WTC11 (cell line): ENCODE measurements around the gene PERP.
"Not testable (repeated sequence)": the region's sequence is repeated elsewhere in the genome, so short reads cannot be mapped to it uniquely, and the experiment has no call there.

ENCODE experiments used
- ZNF263 ChIP-seq: sonication (generic); formaldehyde crosslinking; IDR thresholded peaks from 2 replicates; pipeline ENCODE4 v1.8.1; 2022; ENCODE audit warnings: low read depth, mild to moderate bottlenecking, moderate library complexity, missing genetic modification reagents
- TF ChIP-seq, protein P1 (sequence below): fragments of 200-600 bp; IDR thresholded peaks from 2 replicates; pipeline ENCODE4 v1.8.0; 2022; ENCODE audit warnings: antibody characterized with exemption
- TF ChIP-seq, protein P2 (sequence below): fragments of 250-450 bp; sonication (Bioruptor Pico); IDR thresholded peaks from 2 replicates; pipeline ENCODE4 v1.8.0; 2021; ENCODE audit warnings: mild to moderate bottlenecking
- TF ChIP-seq, protein P3 (sequence below): sonication (generic); formaldehyde crosslinking; IDR thresholded peaks from 2 replicates; pipeline ENCODE4 v1.8.1; 2023; ENCODE audit warnings: mild to moderate bottlenecking, missing genetic modification reagents, moderate library complexity

DNA sequence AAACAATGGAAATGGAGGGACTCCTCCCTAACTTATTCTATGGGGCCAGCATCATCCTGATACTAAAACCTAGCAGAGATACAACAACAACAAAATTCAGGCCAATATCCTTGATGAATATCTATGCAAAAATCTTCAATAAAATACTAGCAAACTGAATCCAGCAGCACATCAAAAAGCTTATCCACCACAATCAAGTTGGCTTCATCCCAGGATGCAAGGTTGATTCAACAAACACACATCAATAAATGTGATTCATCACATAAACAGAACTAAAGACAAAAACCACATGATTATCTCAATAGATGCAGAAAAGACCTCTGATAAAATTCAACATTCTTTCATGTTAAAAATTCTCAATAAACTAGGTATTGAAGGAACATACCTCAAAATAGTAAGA, 27.7 kb downstream of the PERP start:
- TF ChIP-seq, protein P1, sequence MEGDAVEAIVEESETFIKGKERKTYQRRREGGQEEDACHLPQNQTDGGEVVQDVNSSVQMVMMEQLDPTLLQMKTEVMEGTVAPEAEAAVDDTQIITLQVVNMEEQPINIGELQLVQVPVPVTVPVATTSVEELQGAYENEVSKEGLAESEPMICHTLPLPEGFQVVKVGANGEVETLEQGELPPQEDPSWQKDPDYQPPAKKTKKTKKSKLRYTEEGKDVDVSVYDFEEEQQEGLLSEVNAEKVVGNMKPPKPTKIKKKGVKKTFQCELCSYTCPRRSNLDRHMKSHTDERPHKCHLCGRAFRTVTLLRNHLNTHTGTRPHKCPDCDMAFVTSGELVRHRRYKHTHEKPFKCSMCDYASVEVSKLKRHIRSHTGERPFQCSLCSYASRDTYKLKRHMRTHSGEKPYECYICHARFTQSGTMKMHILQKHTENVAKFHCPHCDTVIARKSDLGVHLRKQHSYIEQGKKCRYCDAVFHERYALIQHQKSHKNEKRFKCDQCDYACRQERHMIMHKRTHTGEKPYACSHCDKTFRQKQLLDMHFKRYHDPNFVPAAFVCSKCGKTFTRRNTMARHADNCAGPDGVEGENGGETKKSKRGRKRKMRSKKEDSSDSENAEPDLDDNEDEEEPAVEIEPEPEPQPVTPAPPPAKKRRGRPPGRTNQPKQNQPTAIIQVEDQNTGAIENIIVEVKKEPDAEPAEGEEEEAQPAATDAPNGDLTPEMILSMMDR, result not testable (repeated sequence)
- TF ChIP-seq, protein P2, sequence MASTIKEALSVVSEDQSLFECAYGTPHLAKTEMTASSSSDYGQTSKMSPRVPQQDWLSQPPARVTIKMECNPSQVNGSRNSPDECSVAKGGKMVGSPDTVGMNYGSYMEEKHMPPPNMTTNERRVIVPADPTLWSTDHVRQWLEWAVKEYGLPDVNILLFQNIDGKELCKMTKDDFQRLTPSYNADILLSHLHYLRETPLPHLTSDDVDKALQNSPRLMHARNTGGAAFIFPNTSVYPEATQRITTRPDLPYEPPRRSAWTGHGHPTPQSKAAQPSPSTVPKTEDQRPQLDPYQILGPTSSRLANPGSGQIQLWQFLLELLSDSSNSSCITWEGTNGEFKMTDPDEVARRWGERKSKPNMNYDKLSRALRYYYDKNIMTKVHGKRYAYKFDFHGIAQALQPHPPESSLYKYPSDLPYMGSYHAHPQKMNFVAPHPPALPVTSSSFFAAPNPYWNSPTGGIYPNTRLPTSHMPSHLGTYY (CRISPR knock-in tag), result not testable (repeated sequence)
- TF ChIP-seq, protein P3, sequence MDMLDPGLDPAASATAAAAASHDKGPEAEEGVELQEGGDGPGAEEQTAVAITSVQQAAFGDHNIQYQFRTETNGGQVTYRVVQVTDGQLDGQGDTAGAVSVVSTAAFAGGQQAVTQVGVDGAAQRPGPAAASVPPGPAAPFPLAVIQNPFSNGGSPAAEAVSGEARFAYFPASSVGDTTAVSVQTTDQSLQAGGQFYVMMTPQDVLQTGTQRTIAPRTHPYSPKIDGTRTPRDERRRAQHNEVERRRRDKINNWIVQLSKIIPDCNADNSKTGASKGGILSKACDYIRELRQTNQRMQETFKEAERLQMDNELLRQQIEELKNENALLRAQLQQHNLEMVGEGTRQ, result not testable (repeated sequence)
- TF ChIP-seq ZNF263 (CRISPR knock-in tag), result not testable (repeated sequence)
